TTC549 (cell line): ENCODE results near the gene METAP2.

Experiments
- FAIRE-seq: peaks from 2 replicates; lab custom pipeline; 2012; peaks lifted over from hg19 to GRCh38; lab: Jason Lieb, UNC

The METAP2 gene

DNA sequence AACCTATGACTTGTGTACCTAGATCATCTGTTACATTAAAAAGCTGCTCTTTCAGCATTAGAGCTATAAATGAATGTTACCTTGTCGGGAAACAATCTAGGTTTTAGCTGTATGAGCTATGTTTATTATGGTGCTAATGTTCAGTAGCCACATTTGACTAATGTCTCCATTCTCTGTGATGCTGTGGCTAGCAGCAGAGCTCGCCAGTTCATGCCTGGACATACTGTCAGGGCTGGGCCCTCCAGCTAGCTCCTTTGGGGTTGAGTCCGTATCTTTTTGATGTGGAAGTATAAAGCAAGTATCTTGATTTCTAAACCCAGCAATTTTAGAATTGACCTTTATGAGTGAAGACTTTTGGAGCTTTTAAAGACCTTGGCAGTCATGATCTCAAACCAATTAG, 41.2 kb downstream of the METAP2 start:
- FAIRE-seq: no peak

DNA sequence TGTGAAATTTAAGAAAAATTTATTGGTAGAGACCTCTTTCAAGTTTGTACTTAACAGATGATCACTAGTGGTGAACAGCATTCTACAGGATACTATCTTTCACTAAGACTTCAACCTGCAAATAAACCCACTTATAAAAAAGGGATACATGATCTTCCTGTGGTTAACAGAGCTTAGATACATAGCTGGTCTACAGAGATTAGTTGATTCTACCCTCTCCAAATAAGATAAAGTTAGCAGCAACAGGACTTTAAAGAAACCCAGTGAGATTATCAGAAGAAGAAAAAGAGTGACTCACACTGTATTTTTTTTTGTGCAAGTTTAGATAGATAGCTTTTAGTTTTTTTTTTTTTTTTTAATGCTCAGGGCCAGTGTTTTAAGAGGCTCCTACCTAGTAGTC, 42.8 kb downstream of the METAP2 start:
- no peak for FAIRE-seq

DNA sequence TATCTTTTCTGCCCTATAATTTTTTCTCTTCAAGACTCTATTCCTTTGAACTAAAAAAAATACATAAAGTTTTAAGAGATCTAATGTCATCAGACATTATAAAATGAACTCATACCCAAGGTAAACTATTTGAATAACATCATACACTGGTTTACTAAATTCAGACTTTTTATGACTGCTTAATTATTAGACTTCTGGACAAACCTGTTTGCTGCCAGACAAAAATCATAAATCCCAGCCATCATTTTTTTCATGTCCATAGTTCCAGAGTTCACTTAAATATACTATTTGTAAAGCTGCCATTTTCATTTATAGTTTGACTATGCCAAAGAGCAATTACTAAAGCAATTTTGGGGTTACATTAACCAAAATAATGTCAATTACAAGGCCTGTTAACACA, 43.3 kb downstream of the METAP2 start:
- FAIRE-seq: no peak

DNA sequence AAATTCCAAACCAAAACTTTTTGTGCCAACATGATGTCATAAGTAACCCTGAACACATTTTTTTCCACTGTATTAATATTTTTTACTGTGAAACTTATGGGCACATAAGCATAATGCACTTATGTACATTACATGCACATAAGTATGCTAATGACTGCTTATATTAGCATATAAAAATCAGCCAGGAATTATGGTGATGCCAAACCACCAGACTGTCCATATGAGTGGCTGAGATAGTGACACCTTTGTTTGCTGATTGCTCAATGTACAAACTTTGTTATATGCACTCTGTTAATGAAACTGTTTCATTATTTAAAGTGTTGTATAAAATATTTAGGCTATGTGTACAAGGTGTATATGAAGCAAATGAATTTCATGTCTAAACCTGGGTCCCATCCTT, 45.0 kb downstream of the METAP2 start:
- FAIRE-seq: no peak

DNA sequence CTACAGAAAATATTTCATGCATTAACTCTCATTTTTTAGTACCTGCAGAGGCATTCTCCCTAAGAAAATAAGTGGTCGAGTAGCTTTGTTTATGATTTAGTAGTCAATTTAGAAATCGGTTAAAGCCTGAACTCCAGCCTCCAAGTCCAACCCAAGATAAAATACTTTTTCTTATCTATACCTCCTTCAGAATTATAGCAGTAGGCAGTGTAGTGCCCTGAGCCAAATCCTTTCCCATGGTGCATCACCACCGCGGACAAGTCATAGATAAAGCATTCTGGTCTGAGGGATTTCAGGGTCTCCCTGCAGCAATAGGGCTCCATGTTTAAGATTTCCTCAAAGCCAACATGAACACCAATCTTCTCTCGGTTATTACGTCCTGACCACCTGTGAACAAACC, 46.9 kb downstream of the METAP2 start:
- no peak for FAIRE-seq

DNA sequence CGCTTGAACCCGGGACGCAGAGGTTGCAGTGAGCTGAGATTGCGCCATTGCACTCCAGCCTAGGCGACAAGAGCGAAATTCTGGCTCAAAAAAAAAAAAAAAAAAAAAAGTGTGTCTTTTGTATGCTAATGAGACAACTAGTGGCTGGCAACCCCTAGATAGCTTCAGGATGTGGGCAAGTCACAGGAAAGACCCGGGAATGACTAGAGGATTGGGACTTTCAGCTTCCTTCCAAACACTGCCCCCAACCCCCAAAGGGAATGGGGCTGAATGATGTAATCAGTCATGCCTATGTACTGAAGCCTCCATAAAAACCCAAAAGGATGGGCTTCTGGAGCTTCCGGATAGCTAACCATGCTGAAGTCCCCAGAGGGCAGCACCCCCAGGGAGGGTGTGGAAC, 48.7 kb downstream of the METAP2 start:
- no peak for FAIRE-seq

DNA sequence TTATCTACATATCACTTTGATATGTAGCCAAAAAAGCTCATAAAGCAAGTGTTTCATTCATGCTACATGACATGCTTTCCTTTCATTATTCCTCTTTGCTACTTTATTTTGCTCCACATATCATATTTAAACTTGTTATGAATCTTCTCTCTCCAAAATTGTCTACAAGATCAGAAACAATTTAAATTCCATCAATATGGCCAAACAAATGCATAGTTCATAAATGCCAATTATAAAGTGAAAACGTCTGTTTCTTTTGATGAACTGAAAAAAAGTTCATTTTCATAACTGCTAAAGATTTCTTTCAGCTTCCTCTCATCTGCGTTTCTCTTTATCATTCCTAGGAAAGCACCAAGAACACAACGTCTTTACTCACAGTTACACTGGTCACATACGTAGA, 54.5 kb downstream of the METAP2 start:
- FAIRE-seq: no peak

DNA sequence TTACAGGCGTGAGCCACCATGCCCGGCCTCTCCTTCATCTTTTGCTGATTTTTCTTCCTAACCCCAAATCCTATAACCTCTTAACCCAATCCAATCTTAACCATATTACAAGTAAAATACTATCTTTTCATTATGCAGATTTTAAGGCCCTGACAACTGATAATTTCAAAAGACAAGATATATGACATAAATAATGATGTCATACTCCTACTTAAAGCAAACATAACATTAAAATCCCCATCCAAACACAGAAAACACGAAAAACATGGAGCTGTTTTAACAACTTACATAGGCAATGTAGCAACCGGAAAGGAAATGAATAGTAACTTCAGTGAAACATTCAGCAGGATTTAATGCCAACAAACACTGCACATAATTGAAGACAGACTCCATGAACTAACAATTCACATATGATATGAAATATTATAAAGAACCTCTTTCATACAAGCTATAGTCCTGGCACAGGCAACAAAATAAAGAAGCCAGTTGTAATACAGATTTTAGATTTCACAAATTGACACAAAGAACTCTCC, 55.8 kb downstream of the METAP2 start:
- no peak for FAIRE-seq

DNA sequence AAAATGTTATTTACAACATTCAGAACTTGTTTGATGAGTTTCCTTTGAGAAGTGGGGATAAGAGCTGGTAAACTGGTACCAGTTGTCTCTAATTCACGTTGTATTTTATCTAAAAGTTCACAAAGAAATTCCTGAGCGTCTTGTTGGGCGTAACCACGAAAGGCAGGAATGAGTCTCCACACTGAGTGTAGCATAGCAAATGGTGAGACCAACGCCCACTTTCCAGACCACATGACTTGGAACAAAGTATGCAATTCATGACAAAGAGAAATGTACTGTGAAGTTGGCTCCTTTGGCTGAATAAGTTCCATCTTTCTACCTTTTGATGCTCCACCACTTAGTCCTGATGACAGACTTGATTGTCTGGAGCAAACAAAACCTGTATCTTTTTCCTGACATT, 58.9 kb downstream of the METAP2 start:
- no peak for FAIRE-seq

DNA sequence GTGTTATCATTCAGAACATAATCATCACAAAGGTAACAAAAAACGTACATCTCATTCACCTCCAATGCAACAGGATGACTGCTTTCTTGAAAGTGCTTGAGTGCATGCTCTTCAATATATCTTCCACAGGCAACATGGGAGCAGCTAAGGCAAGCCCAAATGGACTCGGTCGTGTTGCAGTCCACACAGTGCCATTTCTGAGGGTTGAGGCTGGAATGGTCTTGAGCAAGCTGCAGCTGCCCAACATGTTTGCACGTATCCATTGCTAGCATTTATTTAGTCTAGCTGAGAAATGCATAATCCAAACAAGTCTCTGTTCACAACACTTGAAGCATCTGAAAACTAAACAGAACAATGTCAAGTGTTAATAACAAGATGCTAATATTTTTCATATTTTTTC, 60.0 kb downstream of the METAP2 start:
- FAIRE-seq: no peak

DNA sequence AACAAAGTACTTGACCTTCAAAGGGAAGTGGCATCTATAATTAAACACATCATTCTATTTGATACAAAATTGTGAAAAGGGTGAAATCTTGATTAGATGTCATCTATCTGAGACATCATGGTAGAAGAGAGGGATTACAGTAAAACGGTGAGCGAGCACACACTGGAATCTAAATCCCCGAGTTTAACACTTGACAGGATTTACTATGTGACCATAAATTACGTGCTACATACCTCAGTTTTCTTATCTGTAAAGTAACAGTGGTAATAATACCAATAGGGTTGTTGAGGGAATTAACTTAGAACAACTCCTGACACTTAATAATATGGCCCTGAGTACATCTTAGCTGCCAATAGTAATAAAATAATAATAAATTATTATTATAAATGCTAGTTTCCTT, 64.1 kb downstream of the METAP2 start:
- FAIRE-seq: no peak

DNA sequence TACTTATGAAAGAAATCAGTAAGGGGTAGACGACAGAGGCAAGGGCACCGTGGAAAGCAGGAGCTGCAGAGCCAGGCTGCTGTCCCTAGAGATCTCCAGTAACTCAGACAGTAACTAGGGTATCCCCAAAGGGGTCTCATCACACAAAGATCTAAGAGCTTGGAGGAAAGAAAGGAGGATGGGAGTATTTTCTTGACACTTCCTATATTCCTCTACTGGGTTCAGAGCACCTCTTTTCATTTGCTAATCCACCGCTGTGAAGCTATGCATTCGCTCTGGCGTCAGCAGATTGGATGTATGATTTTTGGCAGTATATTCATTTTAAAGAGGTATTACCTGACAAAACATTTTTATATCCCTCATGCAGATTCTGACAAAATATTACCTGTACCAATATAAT, 64.7 kb downstream of the METAP2 start:
- FAIRE-seq: no peak

DNA sequence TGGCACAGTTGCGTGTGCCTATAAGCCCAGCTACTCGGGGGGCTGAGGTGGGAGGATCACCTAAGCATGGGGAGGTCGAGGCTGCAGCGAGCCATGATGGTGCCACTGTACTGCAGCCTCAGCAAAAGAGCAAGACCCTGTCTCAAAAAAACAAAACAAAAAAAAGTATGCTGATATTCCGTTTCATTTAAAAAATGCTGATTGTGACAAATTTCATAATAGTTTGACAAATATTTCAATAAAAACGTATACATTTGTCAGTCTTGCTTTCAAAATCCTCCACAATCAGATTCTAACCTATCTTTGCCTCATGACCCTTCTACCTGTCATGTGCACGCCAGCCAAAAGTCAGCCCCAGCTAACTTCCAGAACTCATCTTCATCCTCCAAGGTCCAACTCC, 67.5 kb downstream of the METAP2 start:
- no peak for FAIRE-seq

DNA sequence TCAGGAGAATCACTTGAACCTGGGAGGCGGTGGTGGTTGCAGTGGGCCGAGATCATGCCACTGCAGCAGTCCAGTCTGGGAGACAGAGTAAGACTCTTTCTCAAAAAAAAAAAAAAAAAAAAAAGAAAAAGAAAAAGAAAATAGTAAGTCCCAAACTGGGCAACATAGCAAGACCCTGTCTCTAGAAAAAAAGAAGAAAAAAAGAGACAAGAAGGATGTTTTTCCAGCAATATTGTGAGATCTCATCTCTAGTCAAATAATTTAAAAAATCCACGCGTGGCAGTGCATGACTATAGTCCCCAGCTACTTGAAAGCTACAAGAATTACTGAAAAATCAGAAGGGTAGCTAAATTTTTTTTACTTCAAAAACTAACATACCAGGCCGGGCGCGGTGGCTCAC, 69.4 kb downstream of the METAP2 start:
- FAIRE-seq: no peak

DNA sequence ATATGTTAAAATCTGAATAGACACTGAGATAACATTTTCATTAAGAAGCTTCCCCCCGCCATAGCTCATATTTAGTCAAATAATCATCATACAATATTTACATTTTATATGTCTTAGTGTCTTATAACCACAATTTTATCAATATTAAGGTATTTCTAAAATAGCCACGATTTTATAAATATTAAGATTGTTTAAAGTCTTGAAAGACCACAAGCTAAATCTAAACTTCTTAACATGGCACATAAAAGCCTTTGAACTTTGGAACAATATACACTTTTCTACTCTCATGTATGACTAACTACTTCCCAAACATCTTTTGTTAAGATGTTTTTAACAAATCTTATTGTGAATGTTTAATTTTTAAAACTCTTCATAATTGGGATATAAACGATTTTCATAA, 70.8 kb downstream of the METAP2 start:
- FAIRE-seq: no peak

DNA sequence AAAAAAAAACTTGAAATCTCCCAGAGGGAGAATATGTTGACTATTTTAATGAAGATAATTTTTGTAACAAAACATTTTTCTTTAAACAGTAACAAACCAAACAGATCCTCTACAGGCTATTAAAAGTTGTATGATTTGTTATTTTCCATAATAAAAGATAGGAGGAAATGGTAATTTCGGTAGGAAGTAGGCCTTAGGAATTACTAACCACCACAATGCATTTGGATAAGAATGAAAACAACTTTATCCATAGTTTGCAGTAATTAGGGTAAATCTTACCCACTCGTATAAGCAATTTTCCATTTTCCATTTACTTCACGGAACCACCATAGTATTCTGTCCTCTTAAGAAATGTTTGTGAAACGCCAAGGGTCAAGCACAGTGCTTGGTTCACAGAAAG, 71.4 kb downstream of the METAP2 start:
- no peak for FAIRE-seq

DNA sequence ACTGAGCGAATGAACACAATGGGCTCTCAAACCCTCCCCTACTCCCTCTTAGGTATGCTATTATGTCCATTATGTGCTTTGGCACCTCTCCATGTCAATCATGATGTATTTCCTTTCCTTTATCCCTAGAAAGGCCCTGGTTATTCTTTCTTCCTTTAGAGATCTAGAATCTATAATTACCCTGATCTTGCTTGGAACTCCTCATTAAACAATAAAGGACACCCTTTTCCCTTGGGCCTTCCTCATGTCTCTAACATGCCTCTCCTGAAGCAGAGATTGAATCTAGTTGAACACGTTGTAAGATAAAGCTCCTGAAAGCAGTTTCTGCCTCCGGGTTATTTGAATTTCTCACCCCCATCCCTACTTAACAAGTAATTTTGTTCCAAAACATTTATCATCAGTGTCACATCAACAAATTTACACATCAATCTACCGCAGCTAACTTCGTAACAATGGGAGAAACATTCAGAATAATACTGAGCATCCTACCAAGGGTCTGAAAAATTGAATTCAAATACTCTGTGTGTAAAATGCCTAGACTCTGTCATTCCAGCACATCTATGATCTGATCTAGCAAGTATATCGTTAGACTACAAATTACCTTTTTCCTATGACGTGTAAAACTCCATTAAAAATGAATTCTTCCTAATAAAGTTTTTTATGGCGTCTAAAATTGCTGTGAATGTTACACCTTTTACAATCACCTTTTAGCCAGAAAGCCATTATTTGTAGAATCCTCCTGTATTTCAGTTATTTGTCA, 72.0 kb downstream of the METAP2 start:
- FAIRE-seq: no peak

DNA sequence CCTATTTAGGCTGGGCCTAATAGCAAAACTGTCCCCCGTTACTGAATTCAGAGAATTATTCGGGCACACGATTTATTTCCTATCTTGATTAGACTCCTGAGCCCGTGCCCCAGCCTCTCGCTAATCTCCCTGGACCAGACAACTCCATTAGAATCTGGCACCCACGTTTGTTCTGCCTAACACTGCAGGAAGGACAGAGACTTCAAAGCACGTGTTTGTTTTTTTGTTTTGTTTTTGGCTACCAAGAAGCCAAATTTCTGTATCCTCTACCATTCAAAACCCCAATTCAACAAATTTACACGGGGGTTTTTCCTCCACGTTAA, 72.5 kb downstream of the METAP2 start:
- FAIRE-seq: no peak

DNA sequence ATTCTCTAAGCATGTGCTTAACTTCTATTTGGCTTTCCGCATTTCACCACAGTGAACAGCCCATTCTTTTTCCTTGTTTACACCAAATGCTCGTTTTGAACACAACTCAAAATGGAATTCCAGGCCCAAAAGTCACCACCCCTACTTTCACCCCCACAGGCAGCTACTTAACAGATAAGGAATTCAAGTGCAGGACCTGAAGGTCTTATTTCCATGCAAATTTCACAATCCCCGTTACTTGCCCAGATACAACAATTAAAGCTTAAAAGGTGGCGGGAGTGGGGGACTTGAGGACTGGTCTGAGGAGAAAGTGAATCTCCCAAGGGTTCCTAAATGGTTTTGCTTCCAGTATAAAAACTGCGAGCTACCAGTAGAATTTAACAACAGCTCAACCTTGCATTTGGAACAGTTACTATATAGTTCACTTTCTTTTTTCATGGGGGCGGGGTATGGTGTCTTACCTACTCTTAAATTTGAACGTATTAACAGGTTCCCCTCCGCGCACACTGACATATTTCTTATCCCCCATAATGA, 73.6 kb downstream of the METAP2 start:
- FAIRE-seq: no peak

DNA sequence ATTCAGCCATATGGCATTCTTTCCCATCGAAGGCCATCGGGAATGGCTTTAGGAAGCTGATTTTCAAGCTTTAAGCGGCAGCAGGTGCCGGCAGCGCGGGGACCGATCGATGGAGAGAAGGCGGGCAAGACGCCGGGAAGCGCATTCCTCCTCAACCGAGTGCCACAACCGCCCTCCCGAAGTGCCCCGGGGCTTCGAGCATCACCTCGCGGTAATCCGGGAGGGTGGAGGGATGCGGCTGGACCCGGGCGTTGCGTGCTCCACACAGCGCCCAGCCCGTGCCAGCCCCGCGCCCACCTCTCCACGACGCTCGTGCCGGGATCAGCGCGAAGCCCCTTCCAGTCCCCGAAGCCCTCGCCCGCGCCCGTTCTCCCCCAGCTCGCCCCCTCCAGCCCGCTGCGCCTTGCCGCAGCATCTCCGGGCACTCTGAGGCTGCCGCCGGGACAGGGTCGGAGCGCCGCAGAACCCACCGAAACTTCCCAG, 74.1 kb downstream of the METAP2 start:
- FAIRE-seq: no peak

DNA sequence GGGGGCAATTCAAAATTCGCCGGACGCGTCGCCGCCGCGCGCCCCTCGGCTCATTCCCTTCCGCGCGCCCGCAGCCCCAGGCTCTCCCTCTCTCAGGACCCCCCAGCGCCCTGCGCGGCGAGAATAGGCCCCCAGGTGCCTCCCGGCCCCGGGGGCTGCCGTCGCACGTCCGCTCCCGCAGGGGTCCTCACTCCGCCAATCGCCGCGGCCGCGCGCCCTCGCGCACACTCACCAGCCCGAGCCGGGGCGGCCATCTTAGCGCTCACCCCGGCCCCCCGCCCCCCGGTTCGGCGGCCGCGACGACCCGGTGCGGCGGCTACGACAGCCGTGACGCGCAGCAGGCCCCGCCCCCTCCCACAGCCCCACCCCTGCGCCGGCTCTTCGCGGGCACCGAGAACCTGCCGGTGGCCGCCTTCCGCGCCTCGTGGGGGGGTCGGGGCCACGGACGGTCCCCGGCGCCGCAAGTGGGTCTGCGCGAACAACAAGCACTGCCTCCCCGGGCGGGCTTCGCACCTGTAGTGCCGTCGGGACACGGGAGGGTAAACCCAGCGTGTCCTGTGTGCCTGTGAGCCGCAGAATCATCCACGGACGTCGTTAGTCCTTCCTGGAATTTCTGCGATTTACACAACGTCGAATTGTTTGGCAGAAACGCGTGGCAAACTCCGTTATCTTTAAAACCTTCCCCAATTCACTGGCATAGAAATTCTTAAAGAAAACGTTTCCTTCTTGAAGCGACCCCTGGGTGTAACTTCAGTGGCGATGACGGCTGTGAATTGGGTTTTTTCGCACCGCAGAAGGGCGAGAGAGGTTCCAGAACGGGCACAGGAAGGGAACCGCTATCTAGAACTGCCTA, 74.8 kb downstream of the METAP2 start:
- FAIRE-seq: no peak

DNA sequence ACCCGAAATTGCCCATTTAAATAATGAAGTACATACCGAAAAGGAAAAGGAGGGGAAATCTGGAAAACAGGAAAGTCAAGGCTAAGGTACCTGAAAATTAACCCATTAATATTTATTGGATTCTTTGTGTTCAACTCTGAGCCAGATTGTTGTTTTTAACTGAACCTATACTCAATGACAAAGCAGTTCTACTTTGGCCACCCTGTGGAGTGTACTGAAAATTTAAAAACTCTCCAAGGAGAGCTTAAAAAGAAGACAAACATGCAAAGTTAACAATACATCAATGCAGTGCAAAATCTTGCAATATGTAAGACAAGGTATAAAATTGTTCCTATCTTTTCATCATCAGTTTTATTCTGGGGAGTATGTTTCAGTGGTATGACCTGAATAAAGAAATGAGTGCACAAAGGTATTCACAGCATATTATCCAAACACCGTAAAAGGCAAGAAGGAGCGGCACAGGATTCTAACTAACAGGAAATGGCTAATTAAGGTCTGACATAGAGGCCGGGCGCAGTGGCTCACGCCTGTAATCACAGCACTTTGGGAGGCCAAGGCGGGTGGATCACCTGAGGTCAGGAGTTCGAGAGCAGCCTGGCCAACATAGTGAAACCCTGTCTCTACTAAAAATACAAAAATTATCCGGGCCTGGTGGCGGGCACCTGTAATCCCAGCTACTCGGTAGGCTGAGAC, 75.6 kb downstream of the METAP2 start:
- FAIRE-seq: no peak

DNA sequence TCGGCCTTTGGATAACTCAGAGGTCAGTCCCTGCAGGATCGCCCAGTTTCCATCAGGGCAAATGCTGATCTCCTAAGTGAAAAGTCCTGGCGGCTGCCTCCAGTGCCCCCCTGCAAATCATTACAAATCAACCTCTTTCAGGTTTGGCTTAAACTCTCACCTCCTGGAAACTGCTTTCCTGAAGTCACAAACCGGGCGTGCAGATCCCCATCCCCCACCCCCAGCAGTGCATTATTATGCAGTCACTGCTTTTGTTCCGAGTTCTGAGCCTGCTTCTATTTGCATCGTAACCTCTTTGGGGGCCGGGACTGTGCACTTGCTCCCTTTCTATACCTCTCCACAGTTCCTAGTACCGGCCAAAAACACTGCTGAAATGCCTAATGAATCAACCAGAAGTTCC, 77.4 kb downstream of the METAP2 start, which contains the start of gene USP44:
USP44 (minus strand) TSS at position 172 of the 400 bp plus-strand sequence. CDS start 17,220 bp downstream, outside the sequence.
- no peak for FAIRE-seq
